ENCODE data around the gene GRWD1. TPM values are rescaled to one million over a fixed set of nuclear protein-coding genes. Genes with fewer than 3 reads are reported as not detected.
A peak's percentile ranks its signal among the peaks of the same experiment; 100 is the strongest.

GRWD1 gene
- total RNA-seq, 2 donors from 2014 or later: 10.8 to 19.8 TPM

- H3K27ac ChIP-seq: peak overlapping the region; percentile 88 to 98
- DNase-seq (ENCODE audit: low spot score): no peak
- no peak for TF ChIP-seq CTCF (IDR thresholded peaks at IDR 0.05)
- peaks cover 0 to 27% of the 10 kb centered on the region in 2 donors for H3K4me1 ChIP-seq
- no peak overlapping the region for H3K4me3 ChIP-seq
- H3K9me3 ChIP-seq: no peaks in the 10 kb centered on the region
- H3K27me3 ChIP-seq: no peaks in the 10 kb centered on the region
- H3K36me3 ChIP-seq: peaks cover 45% of the 10 kb centered on the region
Observed at GRCh38 chr19:48479686-48480085, 33.9 kb downstream of the GRWD1 start.

- TF ChIP-seq CTCF (IDR thresholded peaks at IDR 0.05): no peak
- H3K27ac ChIP-seq: peak overlapping the region; percentile 88 to 98
- no peaks in the 10 kb centered on the region for H3K27me3 ChIP-seq
- peaks cover 0 to 27% of the 10 kb centered on the region in 2 donors for H3K4me1 ChIP-seq
- peak overlapping the region; percentile 57 to 59 for H3K4me3 ChIP-seq
- peak; percentile 79 for DNase-seq (ENCODE audit: low spot score)
- peaks cover 40% of the 10 kb centered on the region for H3K36me3 ChIP-seq
- H3K9me3 ChIP-seq: no peaks in the 10 kb centered on the region
Observed at GRCh38 chr19:48480183-48480557, 34.4 kb downstream of the GRWD1 start.

- Histone ChIP-seq H3K4me1 (peaks cover 0 to 27% of the 10 kb centered on the region in 2 donors), H3K27me3 (no peaks in the 10 kb centered on the region), H3K9me3 (no peaks in the 10 kb centered on the region), H3K4me3 (peak overlapping the region; percentile 57 to 59), H3K27ac (peak overlapping the region; percentile 88 to 98), H3K36me3 (peaks cover 34% of the 10 kb centered on the region)
- peak in 1 of 2 donors; percentile 16 for TF ChIP-seq CTCF (IDR thresholded peaks at IDR 0.05)
- peak; percentile 75 for DNase-seq (ENCODE audit: low spot score)
Observed at GRCh38 chr19:48480558-48481500, 35.0 kb downstream of the GRWD1 start.

GRCh38 chr19:48481846-48482639, 36.3 kb downstream of the GRWD1 start:
- Histone ChIP-seq H3K4me1 (peaks cover 0 to 27% of the 10 kb centered on the region in 2 donors), H3K27ac (peak overlapping the region in 1 of 2 donors; percentile 98), H3K9me3 (no peaks in the 10 kb centered on the region), H3K27me3 (no peaks in the 10 kb centered on the region), H3K4me3 (no peak overlapping the region), H3K36me3 (peaks cover 21% of the 10 kb centered on the region)
- DNase-seq (ENCODE audit: low spot score): no peak
- no peak for TF ChIP-seq CTCF (IDR thresholded peaks at IDR 0.05)

- TF ChIP-seq CTCF (IDR thresholded peaks at IDR 0.05): no peak
- H3K36me3 ChIP-seq: peaks cover 9% of the 10 kb centered on the region
- H3K9me3 ChIP-seq: no peaks in the 10 kb centered on the region
- no peak overlapping the region for H3K27ac ChIP-seq
- H3K27me3 ChIP-seq: no peaks in the 10 kb centered on the region
- H3K4me3 ChIP-seq: no peak overlapping the region
- DNase-seq (ENCODE audit: low spot score): no peak
- peaks cover 0 to 37% of the 10 kb centered on the region in 2 donors for H3K4me1 ChIP-seq
Observed at GRCh38 chr19:48483301-48483700, 37.5 kb downstream of the GRWD1 start.

Measured in right atrium auricular region (tissue), 2 donors.